Measurements from ENCODE around the gene ZNF382.
A peak's percentile ranks its signal among the peaks of the same experiment; 100 is the strongest.
"Not testable (repeated sequence)": the region's sequence is repeated elsewhere in the genome, so short reads cannot be mapped to it uniquely, and the experiment has no call there.

Gene ZNF382

GRCh38 chr19:36579255-36579654 is 25.9 kb upstream of the ZNF382 start:
- no peak for TF ChIP-seq POLR2AphosphoS5 (IDR thresholded peaks at IDR 0.05; ENCODE audit: borderline replicate concordance, low read depth, low read length)
- no peak for TF ChIP-seq EZH2 (IDR thresholded peaks at IDR 0.05)
- no peak for TF ChIP-seq FOXP2 (optimal IDR thresholded peaks at IDR 0.05; ENCODE audit: control extremely low read depth, extremely low read length, insufficient read depth)
- peaks cover 77% of the 10 kb centered on the region for H3K36me3 ChIP-seq (ENCODE audit: insufficient read depth, low read length)
- peaks cover 7% of the 10 kb centered on the region for H3K9me3 ChIP-seq (ENCODE audit: low read depth, low read length)
- H3K27ac ChIP-seq, result no peak overlapping the region
- H3K9ac ChIP-seq (ENCODE audit: insufficient read length), result no peak overlapping the region
- no peak overlapping the region for H3K4me3 ChIP-seq
- no peak for DNase-seq (ENCODE audit: low read depth, low spot score)

GRCh38 chr19:36602681-36603080 is 2.4 kb upstream of the ZNF382 start:
- H3K36me3 ChIP-seq (ENCODE audit: insufficient read depth, low read length), result peaks cover 12% of the 10 kb centered on the region
- DNase-seq (ENCODE audit: low read depth, low spot score), result not testable (repeated sequence)

GRCh38 chr19:36604656-36605100 is 435 bp upstream of the ZNF382 start:
- Histone ChIP-seq H3K36me3 (ENCODE audit: insufficient read depth, low read length) (peaks cover 32% of the 10 kb centered on the region), H3K27ac (peak overlapping the region; percentile 15; the same call in 1 of the 2 replicates), H3K9me3 (ENCODE audit: low read depth, low read length) (peaks cover 10% of the 10 kb centered on the region; the same call in 1 of the 2 replicates), H3K4me3 (peak overlapping the region; percentile 82), H3K9ac (ENCODE audit: insufficient read length) (peak overlapping the region; percentile 89)
- TF ChIP-seq POLR2AphosphoS5 (IDR thresholded peaks at IDR 0.05; ENCODE audit: borderline replicate concordance, low read depth, low read length), result no peak
- no peak for TF ChIP-seq EZH2 (IDR thresholded peaks at IDR 0.05)
- TF ChIP-seq FOXP2 (optimal IDR thresholded peaks at IDR 0.05; ENCODE audit: control extremely low read depth, extremely low read length, insufficient read depth), result no peak
- no peak for DNase-seq (ENCODE audit: low read depth, low spot score)

More at GRCh38 chr19:36602681-36603080, 2.4 kb upstream of the ZNF382 start:
- H3K9ac ChIP-seq (ENCODE audit: insufficient read length); H3K4me3 ChIP-seq; H3K9me3 ChIP-seq (ENCODE audit: low read depth, low read length); H3K27ac ChIP-seq: not testable (repeated sequence)

GRCh38 chr19:36605877-36606478 is 865 bp downstream of the ZNF382 start:
- DNase-seq (ENCODE audit: low read depth, low spot score), result no peak
- peaks cover 45% of the 10 kb centered on the region for H3K36me3 ChIP-seq (ENCODE audit: insufficient read depth, low read length)
- H3K4me3 ChIP-seq, result peak overlapping the region; percentile 82
- no peak for TF ChIP-seq FOXP2 (optimal IDR thresholded peaks at IDR 0.05; ENCODE audit: control extremely low read depth, extremely low read length, insufficient read depth)
- TF ChIP-seq POLR2AphosphoS5 (IDR thresholded peaks at IDR 0.05; ENCODE audit: borderline replicate concordance, low read depth, low read length), result no peak
- TF ChIP-seq EZH2 (IDR thresholded peaks at IDR 0.05), result no peak
- peak overlapping the region; percentile 89 for H3K9ac ChIP-seq (ENCODE audit: insufficient read length)
- H3K9me3 ChIP-seq (ENCODE audit: low read depth, low read length), result peaks cover 10% of the 10 kb centered on the region; the same call in 1 of the 2 replicates
- H3K27ac ChIP-seq, result no peak overlapping the region

GRCh38 chr19:36627057-36627456 is 21.9 kb downstream of the ZNF382 start:
- no peak overlapping the region for H3K4me3 ChIP-seq
- no peak for DNase-seq (ENCODE audit: low read depth, low spot score)
- H3K27ac ChIP-seq, result no peak overlapping the region
- TF ChIP-seq EZH2 (IDR thresholded peaks at IDR 0.05), result no peak
- no peak overlapping the region for H3K9ac ChIP-seq (ENCODE audit: insufficient read length)
- peaks cover 25% of the 10 kb centered on the region for H3K36me3 ChIP-seq (ENCODE audit: insufficient read depth, low read length)
- peaks cover 9% of the 10 kb centered on the region; the same call in 1 of the 2 replicates for H3K9me3 ChIP-seq (ENCODE audit: low read depth, low read length)

- H3K9ac ChIP-seq (ENCODE audit: insufficient read length), result no peak overlapping the region
- peaks cover 11% of the 10 kb centered on the region for H3K36me3 ChIP-seq (ENCODE audit: insufficient read depth, low read length)
- DNase-seq (ENCODE audit: low read depth, low spot score), result no peak
- H3K4me3 ChIP-seq, result no peak overlapping the region
- H3K9me3 ChIP-seq (ENCODE audit: low read depth, low read length), result peaks cover 8% of the 10 kb centered on the region
- no peak for TF ChIP-seq POLR2AphosphoS5 (IDR thresholded peaks at IDR 0.05; ENCODE audit: borderline replicate concordance, low read depth, low read length)
- no peak for TF ChIP-seq EZH2 (IDR thresholded peaks at IDR 0.05)
- TF ChIP-seq FOXP2 (optimal IDR thresholded peaks at IDR 0.05; ENCODE audit: control extremely low read depth, extremely low read length, insufficient read depth), result no peak
- H3K27ac ChIP-seq, result no peak overlapping the region
Measured at GRCh38 chr19:36635342-36635741, 30.2 kb downstream of the ZNF382 start.

GRCh38 chr19:36638862-36639510 is 33.9 kb downstream of the ZNF382 start:
- peaks cover 11% of the 10 kb centered on the region for H3K9me3 ChIP-seq (ENCODE audit: low read depth, low read length)
- DNase-seq (ENCODE audit: low read depth, low spot score), result no peak
- no peak for TF ChIP-seq EZH2 (IDR thresholded peaks at IDR 0.05)
- TF ChIP-seq FOXP2 (optimal IDR thresholded peaks at IDR 0.05; ENCODE audit: control extremely low read depth, extremely low read length, insufficient read depth), result no peak
- no peak for TF ChIP-seq POLR2AphosphoS5 (IDR thresholded peaks at IDR 0.05; ENCODE audit: borderline replicate concordance, low read depth, low read length)
- peaks cover 11% of the 10 kb centered on the region for H3K36me3 ChIP-seq (ENCODE audit: insufficient read depth, low read length)
- H3K27ac ChIP-seq, result no peak overlapping the region
- no peak overlapping the region for H3K9ac ChIP-seq (ENCODE audit: insufficient read length)
- no peak overlapping the region for H3K4me3 ChIP-seq

GRCh38 chr19:36646746-36647145 is 41.6 kb downstream of the ZNF382 start:
- H3K9me3 ChIP-seq (ENCODE audit: low read depth, low read length), result 0 out of 2 replicates have a peak, but pooled peaks cover 8% of the 10 kb centered on the region
- no peak overlapping the region for H3K9ac ChIP-seq (ENCODE audit: insufficient read length)
- peaks cover 36% of the 10 kb centered on the region for H3K36me3 ChIP-seq (ENCODE audit: insufficient read depth, low read length)
- no peak overlapping the region for H3K27ac ChIP-seq
- no peak overlapping the region for H3K4me3 ChIP-seq
- DNase-seq (ENCODE audit: low read depth, low spot score), result no peak
- TF ChIP-seq EZH2 (IDR thresholded peaks at IDR 0.05), result no peak
- TF ChIP-seq POLR2AphosphoS5 (IDR thresholded peaks at IDR 0.05; ENCODE audit: borderline replicate concordance, low read depth, low read length), result no peak
- no peak for TF ChIP-seq FOXP2 (optimal IDR thresholded peaks at IDR 0.05; ENCODE audit: control extremely low read depth, extremely low read length, insufficient read depth)

GRCh38 chr19:36652958-36653357 is 47.8 kb downstream of the ZNF382 start:
- no peak overlapping the region for H3K9ac ChIP-seq (ENCODE audit: insufficient read length)
- peaks cover 7% of the 10 kb centered on the region for H3K9me3 ChIP-seq (ENCODE audit: low read depth, low read length)
- no peak for TF ChIP-seq EZH2 (IDR thresholded peaks at IDR 0.05)
- no peak for DNase-seq (ENCODE audit: low read depth, low spot score)
- H3K4me3 ChIP-seq, result no peak overlapping the region
- H3K36me3 ChIP-seq (ENCODE audit: insufficient read depth, low read length), result peaks cover 72% of the 10 kb centered on the region
- H3K27ac ChIP-seq, result no peak overlapping the region

All from SK-N-MC (cell line).